H9 (cell line): ENCODE measurements around the gene NCS1. TPM values are rescaled to one million over a fixed set of nuclear protein-coding genes. Genes with fewer than 3 reads are reported as not detected.

Source experiments
- DNase-seq: peaks from one replicate; pipeline ENCODE4 v3.0.0-alpha.2; 2017
- H2AFZ ChIP-seq: one replicate; pipeline ENCODE4 v1.6.1; 2013; ENCODE audit warnings: mild to moderate bottlenecking, low read length, control low read depth, moderate library complexity
- H2AK5ac ChIP-seq: 2 replicates; pipeline ENCODE4 v1.6.1; 2013; ENCODE audit warnings: low read length, control low read depth, mixed read lengths; ENCODE audit not compliant: insufficient read length
- H2BK120ac ChIP-seq: one replicate; pipeline ENCODE4 v1.6.1; 2013; ENCODE audit warnings: low read depth, mild to moderate bottlenecking, low read length, control low read depth, inconsistent platforms; ENCODE audit not compliant: poor library complexity, severe bottlenecking
- H2BK12ac ChIP-seq: 2 replicates; pipeline ENCODE4 v1.6.1; 2013; ENCODE audit warnings: low read length, control low read depth, mixed read lengths, low read depth; ENCODE audit not compliant: insufficient read length
- H2BK15ac ChIP-seq: 2 replicates; pipeline ENCODE4 v1.6.1; 2013; ENCODE audit warnings: low read depth, low read length, control low read depth
- H2BK20ac ChIP-seq: one replicate; pipeline ENCODE4 v1.6.1; 2013; ENCODE audit warnings: low read depth, mild to moderate bottlenecking, low read length, control low read depth, inconsistent platforms; ENCODE audit not compliant: poor library complexity, severe bottlenecking
- H2BK5ac ChIP-seq: 2 replicates; pipeline ENCODE4 v1.6.1; 2013; ENCODE audit warnings: low read length, control low read depth, mixed read lengths; ENCODE audit not compliant: insufficient read length
- H3K14ac ChIP-seq: 2 replicates; pipeline ENCODE4 v1.6.1; 2013; ENCODE audit warnings: low read length, control low read depth; ENCODE audit not compliant: insufficient read depth
- H3K18ac ChIP-seq: 2 replicates; pipeline ENCODE4 v1.6.1; 2013; ENCODE audit warnings: low read depth, mild to moderate bottlenecking, mixed read lengths, low read length, control low read depth; ENCODE audit not compliant: insufficient read length
- H3K23ac ChIP-seq: 2 replicates; pipeline ENCODE4 v1.6.1; 2013; ENCODE audit warnings: low read length, control low read depth, mixed read lengths, low read depth; ENCODE audit not compliant: insufficient read length
- H3K23me2 ChIP-seq: 2 replicates; pipeline ENCODE4 v1.6.1; 2013; ENCODE audit warnings: low read depth, mild to moderate bottlenecking, mixed read lengths, low read length, control low read depth; ENCODE audit not compliant: insufficient read length, poor library complexity, severe bottlenecking
- H3K27ac ChIP-seq: 2 replicates; pipeline ENCODE4 v1.5.1; 2013; ENCODE audit warnings: low read length, control low read depth, mixed read lengths, low read depth; ENCODE audit not compliant: insufficient read length
- H3K27me3 ChIP-seq: 2 replicates; pipeline ENCODE4 v1.6.1; 2013; ENCODE audit warnings: low read length, control low read depth, inconsistent platforms; ENCODE audit not compliant: insufficient read depth
- H3K4ac ChIP-seq: 2 replicates; pipeline ENCODE4 v1.6.1; 2013; ENCODE audit warnings: low read depth, mild to moderate bottlenecking, control low read depth, inconsistent platforms, low read length, moderate library complexity
- H3K4me1 ChIP-seq: 2 replicates; pipeline ENCODE4 v1.6.1; 2013; ENCODE audit warnings: low read length, control low read depth, inconsistent platforms; ENCODE audit not compliant: insufficient read depth
- H3K4me2 ChIP-seq: 2 replicates; pipeline ENCODE4 v1.6.1; 2013; ENCODE audit warnings: low read length, control low read depth, mixed read lengths; ENCODE audit not compliant: insufficient read length, insufficient read depth
- H3K56ac ChIP-seq: 2 replicates; pipeline ENCODE4 v1.6.1; 2013; ENCODE audit warnings: low read depth, mild to moderate bottlenecking, mixed read lengths, low read length, control low read depth; ENCODE audit not compliant: insufficient read length
- H3K79me1 ChIP-seq: 2 replicates; pipeline ENCODE4 v1.6.1; 2013; ENCODE audit warnings: low read depth, mild to moderate bottlenecking, moderate library complexity, low read length, control low read depth, inconsistent platforms; ENCODE audit not compliant: insufficient read depth, poor library complexity, severe bottlenecking
- H3K79me2 ChIP-seq: 2 replicates; pipeline ENCODE4 v1.6.1; 2013; ENCODE audit warnings: low read length, control low read depth, inconsistent platforms; ENCODE audit not compliant: insufficient read depth
- H3K9ac ChIP-seq: 2 replicates; pipeline ENCODE4 v1.6.1; 2013; ENCODE audit warnings: low read length, control low read depth, mixed read lengths; ENCODE audit not compliant: insufficient read length; ENCODE audit errors: extremely low read depth
- H3K9me3 ChIP-seq: one replicate; pipeline ENCODE4 v1.6.1; 2013; ENCODE audit warnings: low read depth, low read length, inconsistent platforms; ENCODE audit not compliant: control insufficient read depth
- H3T11ph ChIP-seq: one replicate; pipeline ENCODE4 v1.6.1; 2013; ENCODE audit warnings: mild to moderate bottlenecking, low read length, control low read depth, inconsistent platforms
- H4K20me1 ChIP-seq: one replicate; pipeline ENCODE4 v1.6.1; 2013; ENCODE audit not compliant: control insufficient read depth, insufficient read length, insufficient read depth
- H4K5ac ChIP-seq: 2 replicates; pipeline ENCODE4 v1.6.1; 2013; ENCODE audit warnings: low read depth, mild to moderate bottlenecking, mixed read lengths, low read length, control low read depth; ENCODE audit not compliant: insufficient read length
- H4K8ac ChIP-seq: replicated peaks from 2 replicates; pipeline ENCODE4 v1.6.1; 2013; ENCODE audit warnings: low read length, control low read depth, mixed read lengths, low read depth; ENCODE audit not compliant: insufficient read length
- H4K91ac ChIP-seq: 2 replicates; pipeline ENCODE4 v1.6.1; 2013; ENCODE audit warnings: low read depth, mild to moderate bottlenecking, moderate library complexity, mixed read lengths, low read length, control low read depth; ENCODE audit not compliant: insufficient read length
- H3K27ac Mint-ChIP-seq, 3 experiments: 2 replicates in 2 of 3; 3 replicates in 1 of 3; pipeline ENCODE4 v1.8.0; 2020 to 2021; ENCODE audit warnings: mixed read lengths in 3 of 3, mild to moderate bottlenecking in 1 of 3, moderate library complexity in 1 of 3
- H3K27me3 Mint-ChIP-seq: 2 replicates; pipeline ENCODE4 v1.8.0; 2021; ENCODE audit warnings: low read depth, mild to moderate bottlenecking, moderate library complexity, mixed read lengths
- H3K36me3 Mint-ChIP-seq, 3 experiments: 2 replicates in 2 of 3; 3 replicates in 1 of 3; pipeline ENCODE4 v1.8.0; 2020 to 2021; ENCODE audit warnings: low read depth in 3 of 3, mixed read lengths in 3 of 3; ENCODE audit not compliant: insufficient read depth in 1 of 3
- H3K4me1 Mint-ChIP-seq, 2 experiments: 2 replicates each; pipeline ENCODE4 v1.8.0; 2020; ENCODE audit warnings: mixed read lengths in 2 of 2
- H3K4me3 Mint-ChIP-seq, 2 experiments: 2 replicates in 1 of 2; 3 replicates in 1 of 2; pipeline ENCODE4 v1.8.0; 2020 to 2021; ENCODE audit warnings: mild to moderate bottlenecking in 2 of 2, mixed read lengths in 2 of 2, moderate library complexity in 1 of 2
- H3K9me3 Mint-ChIP-seq, 2 experiments: 2 replicates in 1 of 2; 3 replicates in 1 of 2; pipeline ENCODE4 v1.8.0; 2020; ENCODE audit warnings: mild to moderate bottlenecking in 2 of 2, mixed read lengths in 2 of 2, moderate library complexity in 1 of 2
- WGBS: extraction: QIAGEN DNeasy Blood & Tissue Kit; methylation state at CpG from one replicate; pipeline ENCODE4 v1.1.7; 2013; ENCODE audit warnings: missing lambda C conversion rate, low lambda C conversion rate, mixed read lengths; ENCODE audit not compliant: insufficient read length; ENCODE audit errors: extremely low coverage; 5-methylcytosine and 5-hydroxymethylcytosine counted together
- total RNA-seq: library from RNA; stranded (reverse); gene quantifications from 2 replicates; pipeline ENCODE4 v1.2.1, GENCODE V29; 2021
- TF ChIP-seq, protein P1 (sequence below): fragments of 200-600 bp; sonication (generic); conservative IDR thresholded peaks from 3 replicates; pipeline ENCODE4 v1.8.0; 2021; ENCODE audit warnings: antibody characterized with exemption, mild to moderate bottlenecking

NCS1 gene
- total RNA-seq, 1 experiment from 2014 or later = 38.1 TPM

DNA sequence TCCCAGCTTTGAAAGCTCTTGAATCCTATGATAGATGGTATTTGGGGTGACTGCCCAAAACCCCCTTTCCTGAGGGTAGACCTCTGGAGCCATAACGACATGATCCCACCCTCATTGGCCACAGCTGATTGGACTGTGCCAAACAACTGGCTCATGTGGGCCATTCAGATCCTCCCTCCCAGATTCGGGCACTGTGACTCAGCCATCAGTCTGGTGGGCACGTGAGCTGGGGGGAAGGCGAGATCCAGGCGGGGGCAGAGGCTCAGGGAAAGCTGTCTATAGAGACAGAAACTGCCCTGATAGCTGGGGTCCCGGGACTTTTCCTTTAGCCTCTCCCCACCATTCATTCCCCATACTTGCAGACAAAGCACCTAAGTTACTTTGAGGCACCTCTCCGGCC is 15.1 kb upstream of the NCS1 start:
- Mint-ChIP-seq H3K36me3 (no peaks in the 10 kb centered on the region; a peak in 1 of 7 replicates), H3K4me3 (no peak overlapping the region), H3K4me1 (peaks cover 15 to 20% of the 10 kb centered on the region in 2 experiments), H3K27ac (no peak overlapping the region), H3K9me3 (no peaks in the 10 kb centered on the region), H3K27me3 (no peaks in the 10 kb centered on the region; the same call in 1 of the 2 replicates)
- TF ChIP-seq, protein P1, sequence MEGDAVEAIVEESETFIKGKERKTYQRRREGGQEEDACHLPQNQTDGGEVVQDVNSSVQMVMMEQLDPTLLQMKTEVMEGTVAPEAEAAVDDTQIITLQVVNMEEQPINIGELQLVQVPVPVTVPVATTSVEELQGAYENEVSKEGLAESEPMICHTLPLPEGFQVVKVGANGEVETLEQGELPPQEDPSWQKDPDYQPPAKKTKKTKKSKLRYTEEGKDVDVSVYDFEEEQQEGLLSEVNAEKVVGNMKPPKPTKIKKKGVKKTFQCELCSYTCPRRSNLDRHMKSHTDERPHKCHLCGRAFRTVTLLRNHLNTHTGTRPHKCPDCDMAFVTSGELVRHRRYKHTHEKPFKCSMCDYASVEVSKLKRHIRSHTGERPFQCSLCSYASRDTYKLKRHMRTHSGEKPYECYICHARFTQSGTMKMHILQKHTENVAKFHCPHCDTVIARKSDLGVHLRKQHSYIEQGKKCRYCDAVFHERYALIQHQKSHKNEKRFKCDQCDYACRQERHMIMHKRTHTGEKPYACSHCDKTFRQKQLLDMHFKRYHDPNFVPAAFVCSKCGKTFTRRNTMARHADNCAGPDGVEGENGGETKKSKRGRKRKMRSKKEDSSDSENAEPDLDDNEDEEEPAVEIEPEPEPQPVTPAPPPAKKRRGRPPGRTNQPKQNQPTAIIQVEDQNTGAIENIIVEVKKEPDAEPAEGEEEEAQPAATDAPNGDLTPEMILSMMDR = no peak
- H3K79me2 ChIP-seq = no peaks in the 10 kb centered on the region
- no peak overlapping the region for H3K23ac ChIP-seq
- no peak overlapping the region for H3K4ac ChIP-seq
- H3K14ac ChIP-seq = no peak overlapping the region
- no peaks in the 10 kb centered on the region for H3K23me2 ChIP-seq
- H2AK5ac ChIP-seq = no peak overlapping the region
- H3K18ac ChIP-seq = no peak overlapping the region
- no peak overlapping the region for H4K91ac ChIP-seq
- H2BK5ac ChIP-seq = no peak overlapping the region
- H3K4me1 ChIP-seq = peaks cover 2% of the 10 kb centered on the region; the same call in 1 of the 2 replicates
- no peak overlapping the region for H4K5ac ChIP-seq
- no peak overlapping the region for H2AFZ ChIP-seq
- H3K79me1 ChIP-seq = no peaks in the 10 kb centered on the region
- no peak overlapping the region for H3T11ph ChIP-seq
- WGBS = no CpG with 5 or more reads among the region's 7 CpGs
- H4K20me1 ChIP-seq = no peaks in the 10 kb centered on the region
- H4K8ac ChIP-seq = no peak overlapping the region
- H2BK20ac ChIP-seq = no peak overlapping the region
- no peak overlapping the region for H3K9ac ChIP-seq
- H2BK15ac ChIP-seq = no peak overlapping the region
- DNase-seq = no peak
- H3K27ac ChIP-seq = no peak overlapping the region
- H3K27me3 ChIP-seq = no peaks in the 10 kb centered on the region
- no peak overlapping the region for H2BK12ac ChIP-seq
- H3K4me2 ChIP-seq = no peak overlapping the region
- no peaks in the 10 kb centered on the region for H3K9me3 ChIP-seq
- H2BK120ac ChIP-seq = no peak overlapping the region
- H3K56ac ChIP-seq = no peak overlapping the region
